HepG2 (cell line): ENCODE results near the gene GNL3. TPM values are rescaled to one million over a fixed set of nuclear protein-coding genes. Genes with fewer than 3 reads are reported as not detected.

Source experiments
- ATAC-seq: fragments of 200-7000 bp; cut with Tn5 transposase; 3 replicates; pipeline ENCODE4 v1.9.1; 2020; ENCODE audit warnings: mild to moderate bottlenecking, moderate library complexity
- BruUV-seq: library from RNA; stranded (reverse); fragments of 400-500 nt; replicated peaks from 2 replicates; lab custom pipeline; 2021; lab: Mats Ljungman, UMichigan
- CTCF ChIA-PET: fragments of 300-600 bp; formaldehyde crosslinking; extraction: SDS; loops from one replicate; lab custom pipeline; 2021; ENCODE audit warnings: low total read pairs, inconsistent platforms, low intra/inter-chr PET ratio; lab: Yijun Ruan, JAX
- POLR2A ChIA-PET: fragments of 350-600 bp; sonication (Branson Sonifier 250); formaldehyde crosslinking; loops from one replicate; lab custom pipeline; 2020; ENCODE audit warnings: antibody characterized with exemption, inconsistent platforms; lab: Yijun Ruan, JAX
- DNase-seq: peaks from one replicate; pipeline ENCODE4 v3.0.0-alpha.2; 2015; ENCODE audit warnings: low spot score
- FAIRE-seq: peaks from 3 replicates; lab custom pipeline; 2011; peaks lifted over from hg19 to GRCh38; lab: Jason Lieb, UNC
- H2AFZ ChIP-seq: one replicate; pipeline ENCODE4 v1.6.1; 2011; ENCODE audit warnings: low read length, inconsistent platforms
- H3K27ac ChIP-seq: fragments of 300-600 bp; 3 replicates; pipeline ENCODE4 v1.8.0; 2011; ENCODE audit warnings: mixed run types, mild to moderate bottlenecking, mixed read lengths, low read length, inconsistent platforms; ENCODE audit not compliant: insufficient read depth; ENCODE audit errors: extremely low read length
- H3K27me3 ChIP-seq, 2 experiments: fragments of 200-600 bp in 1 of 2; 2 replicates in 1 of 2; 3 replicates in 1 of 2; pipeline versions ENCODE4 v1.6.0 to v1.8.0; 2011; ENCODE audit warnings: low read length in 2 of 2, mild to moderate bottlenecking in 2 of 2, moderate library complexity in 2 of 2, inconsistent platforms in 1 of 2; ENCODE audit not compliant: insufficient read depth in 2 of 2, control insufficient read depth in 1 of 2
- H3K36me3 ChIP-seq, 2 experiments: fragments of 200-600 bp in 1 of 2; replicated peaks in 1 of 2; 2 replicates in 1 of 2; 3 replicates in 1 of 2; pipeline versions ENCODE4 v1.5.1 to v1.8.0; 2011; ENCODE audit warnings: low read length in 2 of 2, inconsistent platforms in 1 of 2; ENCODE audit not compliant: insufficient read depth in 2 of 2, control insufficient read depth in 1 of 2
- H3K4me1 ChIP-seq: 2 replicates; pipeline ENCODE4 v1.5.1; 2012; ENCODE audit warnings: low read length, inconsistent platforms; ENCODE audit not compliant: insufficient read depth
- H3K4me2 ChIP-seq: 2 replicates; pipeline ENCODE4 v1.6.0; 2011; ENCODE audit warnings: low read depth, low read length, inconsistent platforms
- H3K4me3 ChIP-seq, 3 experiments: fragments of 200-600 bp in 1 of 3; sonication (generic), shearing (Covaris generic) in 1 of 3; replicated peaks in 1 of 3; 2 replicates each; pipeline ENCODE4 v1.5.1; 2011 to 2016; ENCODE audit warnings: low read length in 3 of 3, inconsistent platforms in 2 of 3, low read depth in 2 of 3, mild to moderate bottlenecking in 2 of 3, control low read depth in 1 of 3, mixed read lengths in 1 of 3; ENCODE audit not compliant: insufficient read depth in 1 of 3
- H3K79me2 ChIP-seq: one replicate; pipeline ENCODE4 v1.6.1; 2011; ENCODE audit warnings: low read length, inconsistent platforms; ENCODE audit not compliant: insufficient read depth
- H3K9ac ChIP-seq: 2 replicates; pipeline ENCODE4 v1.6.0; 2011; ENCODE audit warnings: mild to moderate bottlenecking, low read depth, low read length, inconsistent platforms; ENCODE audit not compliant: insufficient read depth
- H3K9me3 ChIP-seq: 2 replicates; pipeline ENCODE4 v1.5.1; 2012; ENCODE audit warnings: mild to moderate bottlenecking, low read length
- H4K20me1 ChIP-seq: 2 replicates; pipeline ENCODE4 v1.6.0; 2011; ENCODE audit warnings: inconsistent platforms, mild to moderate bottlenecking, low read length, moderate library complexity; ENCODE audit not compliant: insufficient read depth
- ADNP ChIP-seq: sonication (generic); formaldehyde crosslinking; IDR thresholded peaks from 2 replicates; pipeline ENCODE4 v1.4.0; 2020; ENCODE audit warnings: missing genetic modification reagents
- ASH2L ChIP-seq: fragments of 300-600, 200-600 bp; sonication (generic); IDR thresholded peaks from 2 replicates; pipeline ENCODE4 v1.7.0; 2017; ENCODE audit warnings: low read depth, mild to moderate bottlenecking, moderate library complexity, mixed read lengths, low read length; ENCODE audit not compliant: insufficient read length
- ERF ChIP-seq: IDR thresholded peaks from 2 replicates; pipeline ENCODE4 v1.6.1; 2018; ENCODE audit warnings: missing biosample characterization, missing genetic modification reagents
- KLF12 ChIP-seq: sonication (generic); formaldehyde crosslinking; IDR thresholded peaks from 2 replicates; pipeline ENCODE4 v1.4.0; 2020; ENCODE audit warnings: missing genetic modification reagents, borderline replicate concordance
- MAFG ChIP-seq: sonication (generic); formaldehyde crosslinking; IDR thresholded peaks from 2 replicates; pipeline ENCODE4 v1.5.1; 2020; ENCODE audit warnings: mild to moderate bottlenecking, missing genetic modification reagents
- NRL ChIP-seq: sonication (generic); formaldehyde crosslinking; IDR thresholded peaks from 2 replicates; pipeline ENCODE4 v1.5.0; 2020; ENCODE audit warnings: missing genetic modification reagents, mild to moderate bottlenecking, moderate library complexity, borderline replicate concordance
- TAF15 ChIP-seq: fragments of 200-400 bp; formaldehyde crosslinking; IDR thresholded peaks from one replicate; pipeline ENCODE4 v1.6.1; 2018; ENCODE audit warnings: mild to moderate bottlenecking, low read depth, low read length; ENCODE audit not compliant: poor library complexity, severe bottlenecking
- TARDBP ChIP-seq: sonication (generic); formaldehyde crosslinking; IDR thresholded peaks from 2 replicates; pipeline ENCODE4 v1.8.0; 2022; ENCODE audit warnings: mild to moderate bottlenecking, missing genetic modification reagents
- ZMYM3 ChIP-seq: sonication (generic); formaldehyde crosslinking; IDR thresholded peaks from 2 replicates; pipeline ENCODE4 v1.5.1; 2020; ENCODE audit warnings: mild to moderate bottlenecking, missing genetic modification reagents
- ZNF12 ChIP-seq: sonication (generic); formaldehyde crosslinking; IDR thresholded peaks from 2 replicates; pipeline ENCODE4 v1.5.0; 2020; ENCODE audit warnings: missing genetic modification reagents
- ZNF432 ChIP-seq: sonication (generic); formaldehyde crosslinking; IDR thresholded peaks from 2 replicates; pipeline ENCODE4 v1.5.0; 2020; ENCODE audit warnings: missing genetic modification reagents, mild to moderate bottlenecking, borderline replicate concordance
- ZNF792 ChIP-seq: IDR thresholded peaks from 2 replicates; pipeline ENCODE4 v1.6.1; 2016
- ZSCAN31 ChIP-seq: sonication (generic); formaldehyde crosslinking; IDR thresholded peaks from 2 replicates; pipeline ENCODE4 v1.5.0; 2020; ENCODE audit warnings: low read depth, mild to moderate bottlenecking, missing genetic modification reagents
- WGBS: methylation state at CpG from one replicate; pipeline ENCODE4 v1.1.6; 2017; ENCODE audit warnings: low lambda C conversion rate; 5-methylcytosine and 5-hydroxymethylcytosine counted together
- in situ Hi-C: cut with HindIII; loops from 2 replicates; pipeline ENCODE4 v1.10.0; 2017; ENCODE audit warnings: low pct_unique_long_range_greater_than_20kb; ENCODE audit not compliant: extremely low pct_ligation_motif_present
- intact Hi-C: fragments of 100-400 bp; cut with micrococcal nuclease; formaldehyde crosslinking; loops from one replicate; pipeline ENCODE4 v1.10.0; 2022; ENCODE audit not compliant: unreplicated experiment
- polyA plus RNA-seq, 8 experiments: library from polyadenylated mRNA; depleted of rRNA in 3 of 8; stranded (reverse) in 7 of 8; unstranded in 1 of 8; fragments of >200 nt; fragmentation: Illumina TruSeq in 4 of 8; extraction: Trizol in 4 of 8; gene quantifications; 2 replicates each; pipeline versions ENCODE4 v1.2.1 to v1.2.3, GENCODE V29; 2011 to 2016; ENCODE audit warnings: low read depth in 4 of 8, missing spikeins in 1 of 8, mixed read lengths in 1 of 8; ENCODE audit not compliant: insufficient read depth in 1 of 8
- total RNA-seq, 5 experiments: library from RNA; depleted of rRNA; stranded (reverse); fragments of >200 nt; fragmentation: Illumina TruSeq; extraction: Trizol; gene quantifications; 2 replicates each; pipeline ENCODE4 v1.2.3, GENCODE V29; 2016; ENCODE audit warnings: low read depth in 1 of 5
- TF ChIP-seq, protein P1 (sequence below): sonication (generic); formaldehyde crosslinking; IDR thresholded peaks from 2 replicates; pipeline ENCODE4 v1.4.0; 2020; ENCODE audit warnings: missing genetic modification reagents, borderline replicate concordance

The GNL3 gene
- total and polyA plus RNA-seq, 2 of the 13 experiments (the other 11 are each of a cell fraction or from before 2014, with no cell fraction given) = 129 to 257 TPM

GRCh38 chr3:52663098-52663497, 22.7 kb upstream of the GNL3 start:
- intact Hi-C loops = no loop called here
- no peak overlapping the region for H3K27ac ChIP-seq
- FAIRE-seq = no peak
- no peak overlapping the region for H2AFZ ChIP-seq
- H3K36me3 ChIP-seq = peaks cover 15 to 49% of the 10 kb centered on the region in 2 experiments
- no peak overlapping the region for H3K9ac ChIP-seq
- TF ChIP-seq KLF12 (CRISPR knock-in tag) (no peak), ZNF12 (CRISPR knock-in tag) (no peak), MAFG (CRISPR knock-in tag) (no peak), NRL (CRISPR knock-in tag) (no peak), ZNF792 (CRISPR knock-in tag) (no peak), TAF15 (no peak), ADNP (no peak), TARDBP (no peak), ZMYM3 (CRISPR knock-in tag) (no peak), ZNF432 (CRISPR knock-in tag) (no peak), ASH2L (no peak), ZSCAN31 (CRISPR knock-in tag) (no peak), ERF (no peak)
- TF ChIP-seq, protein P1, sequence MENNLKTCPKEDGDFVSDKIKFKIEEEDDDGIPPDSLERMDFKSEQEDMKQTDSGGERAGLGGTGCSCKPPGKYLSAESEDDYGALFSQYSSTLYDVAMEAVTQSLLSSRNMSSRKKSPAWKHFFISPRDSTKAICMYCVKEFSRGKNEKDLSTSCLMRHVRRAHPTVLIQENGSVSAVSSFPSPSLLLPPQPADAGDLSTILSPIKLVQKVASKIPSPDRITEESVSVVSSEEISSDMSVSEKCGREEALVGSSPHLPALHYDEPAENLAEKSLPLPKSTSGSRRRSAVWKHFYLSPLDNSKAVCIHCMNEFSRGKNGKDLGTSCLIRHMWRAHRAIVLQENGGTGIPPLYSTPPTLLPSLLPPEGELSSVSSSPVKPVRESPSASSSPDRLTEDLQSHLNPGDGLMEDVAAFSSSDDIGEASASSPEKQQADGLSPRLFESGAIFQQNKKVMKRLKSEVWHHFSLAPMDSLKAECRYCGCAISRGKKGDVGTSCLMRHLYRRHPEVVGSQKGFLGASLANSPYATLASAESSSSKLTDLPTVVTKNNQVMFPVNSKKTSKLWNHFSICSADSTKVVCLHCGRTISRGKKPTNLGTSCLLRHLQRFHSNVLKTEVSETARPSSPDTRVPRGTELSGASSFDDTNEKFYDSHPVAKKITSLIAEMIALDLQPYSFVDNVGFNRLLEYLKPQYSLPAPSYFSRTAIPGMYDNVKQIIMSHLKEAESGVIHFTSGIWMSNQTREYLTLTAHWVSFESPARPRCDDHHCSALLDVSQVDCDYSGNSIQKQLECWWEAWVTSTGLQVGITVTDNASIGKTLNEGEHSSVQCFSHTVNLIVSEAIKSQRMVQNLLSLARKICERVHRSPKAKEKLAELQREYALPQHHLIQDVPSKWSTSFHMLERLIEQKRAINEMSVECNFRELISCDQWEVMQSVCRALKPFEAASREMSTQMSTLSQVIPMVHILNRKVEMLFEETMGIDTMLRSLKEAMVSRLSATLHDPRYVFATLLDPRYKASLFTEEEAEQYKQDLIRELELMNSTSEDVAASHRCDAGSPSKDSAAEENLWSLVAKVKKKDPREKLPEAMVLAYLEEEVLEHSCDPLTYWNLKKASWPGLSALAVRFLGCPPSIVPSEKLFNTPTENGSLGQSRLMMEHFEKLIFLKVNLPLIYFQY (CRISPR knock-in tag) = no peak
- TF ChIP-seq, all 625 proteins: peak for 0
- WGBS = 89% methylated on average over 3 of the region's 3 CpGs
- DNase-seq = no peak
- BruUV-seq = no TSS peak
- H3K9me3 ChIP-seq = no peaks in the 10 kb centered on the region
- H3K27me3 ChIP-seq = no peaks in the 10 kb centered on the region
- H3K79me2 ChIP-seq = no peaks in the 10 kb centered on the region
- H3K4me1 ChIP-seq = peaks cover 5% of the 10 kb centered on the region; the same call in 1 of the 2 replicates
- in situ Hi-C loops = no loop called here
- CTCF ChIA-PET = no interaction called here
- no peak for ATAC-seq
- H4K20me1 ChIP-seq = no peaks in the 10 kb centered on the region
- POLR2A ChIA-PET = no interaction called here
- H3K4me3 ChIP-seq = no peak overlapping the region
- H3K4me2 ChIP-seq = no peak overlapping the region
